ENCODE measurements around the gene STOM.

DNA sequence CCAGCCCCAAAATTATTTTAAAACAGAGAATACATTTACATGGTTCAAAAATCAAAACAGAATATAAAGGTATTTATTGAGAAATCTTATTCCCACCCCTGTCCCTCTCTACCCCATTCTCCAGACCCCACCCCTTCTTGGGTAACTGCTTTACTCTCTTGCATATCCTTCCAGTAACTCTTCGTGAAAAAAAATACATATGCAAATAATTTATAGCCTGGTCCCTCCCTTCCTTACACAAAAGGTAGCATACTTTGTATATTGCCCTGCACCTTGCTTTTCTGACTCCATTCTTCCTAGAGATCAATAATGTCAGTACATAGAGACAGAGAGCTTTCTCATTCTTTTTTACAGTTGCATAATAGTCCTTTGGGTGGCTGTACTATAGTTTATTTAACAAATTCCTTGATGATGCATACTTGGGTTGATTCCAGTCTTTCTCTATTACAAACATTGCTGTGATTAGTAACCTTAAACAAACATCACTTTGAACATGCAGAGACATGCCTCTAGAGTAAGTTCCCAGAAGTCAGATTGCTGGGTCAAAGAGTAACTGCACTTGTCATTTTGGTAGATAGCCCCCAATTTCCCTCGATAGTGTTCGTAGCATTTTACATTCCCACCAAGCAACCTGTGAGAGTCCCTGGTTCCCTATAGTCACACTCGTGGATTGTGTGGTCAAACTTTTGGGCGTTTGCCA lies 47.9 kb downstream of the STOM start:
- TF ChIP-seq EZH2 (IDR thresholded peaks at IDR 0.05; ENCODE audit: borderline replicate concordance, low read depth, low read length, severe bottlenecking), result no peak
- TF ChIP-seq, protein P1, sequence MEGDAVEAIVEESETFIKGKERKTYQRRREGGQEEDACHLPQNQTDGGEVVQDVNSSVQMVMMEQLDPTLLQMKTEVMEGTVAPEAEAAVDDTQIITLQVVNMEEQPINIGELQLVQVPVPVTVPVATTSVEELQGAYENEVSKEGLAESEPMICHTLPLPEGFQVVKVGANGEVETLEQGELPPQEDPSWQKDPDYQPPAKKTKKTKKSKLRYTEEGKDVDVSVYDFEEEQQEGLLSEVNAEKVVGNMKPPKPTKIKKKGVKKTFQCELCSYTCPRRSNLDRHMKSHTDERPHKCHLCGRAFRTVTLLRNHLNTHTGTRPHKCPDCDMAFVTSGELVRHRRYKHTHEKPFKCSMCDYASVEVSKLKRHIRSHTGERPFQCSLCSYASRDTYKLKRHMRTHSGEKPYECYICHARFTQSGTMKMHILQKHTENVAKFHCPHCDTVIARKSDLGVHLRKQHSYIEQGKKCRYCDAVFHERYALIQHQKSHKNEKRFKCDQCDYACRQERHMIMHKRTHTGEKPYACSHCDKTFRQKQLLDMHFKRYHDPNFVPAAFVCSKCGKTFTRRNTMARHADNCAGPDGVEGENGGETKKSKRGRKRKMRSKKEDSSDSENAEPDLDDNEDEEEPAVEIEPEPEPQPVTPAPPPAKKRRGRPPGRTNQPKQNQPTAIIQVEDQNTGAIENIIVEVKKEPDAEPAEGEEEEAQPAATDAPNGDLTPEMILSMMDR (IDR thresholded peaks at IDR 0.05; ENCODE audit: borderline replicate concordance, extremely low read depth, low read length, poor library complexity, severe bottlenecking), result no peak
